HEK293T (cell line): ENCODE data around the gene LDAF1.

ENCODE experiments used
- CTCF ChIA-PET: fragments of 350-600 bp; formaldehyde crosslinking; extraction: SDS; loops from one replicate; lab custom pipeline; 2021; ENCODE audit warnings: antibody characterized with exemption, inconsistent platforms; lab: Yijun Ruan, JAX
- POLR2A ChIA-PET: fragments of 350-600 bp; formaldehyde crosslinking; extraction: SDS; loops from one replicate; lab custom pipeline; 2020; ENCODE audit warnings: antibody characterized with exemption, inconsistent platforms; lab: Yijun Ruan, JAX
- DNase-seq: peaks from one replicate; pipeline ENCODE4 v3.0.0; 2012; ENCODE audit warnings: mixed read lengths; ENCODE audit errors: extremely low spot score
- ARNT ChIP-seq: fragments of 450-650 bp; IDR thresholded peaks from 2 replicates; pipeline ENCODE4 v1.6.1; 2017; ENCODE audit warnings: mild to moderate bottlenecking
- BHLHE40 ChIP-seq: fragments of 450-650 bp; IDR thresholded peaks from 2 replicates; pipeline ENCODE4 v1.6.1; 2016; ENCODE audit warnings: mild to moderate bottlenecking, moderate library complexity, borderline replicate concordance
- CTBP1 ChIP-seq: fragments of 450-650 bp; IDR thresholded peaks from 2 replicates; pipeline ENCODE4 v1.6.1; 2016; ENCODE audit warnings: borderline replicate concordance
- ELF4 ChIP-seq: fragments of 450-650 bp; IDR thresholded peaks from 2 replicates; pipeline ENCODE4 v1.6.1; 2017; ENCODE audit warnings: antibody characterized with exemption
- FOXA1 ChIP-seq: fragments of 450-650 bp; IDR thresholded peaks from 2 replicates; pipeline ENCODE4 v1.6.1; 2016; ENCODE audit warnings: mild to moderate bottlenecking
- FOXK2 ChIP-seq: fragments of 450-650 bp; IDR thresholded peaks from 2 replicates; pipeline ENCODE4 v1.6.1; 2016; ENCODE audit warnings: mild to moderate bottlenecking
- FOXM1 ChIP-seq: fragments of 450-650 bp; IDR thresholded peaks from 2 replicates; pipeline ENCODE4 v1.6.1; 2017; ENCODE audit warnings: mild to moderate bottlenecking, borderline replicate concordance
- HDGF ChIP-seq: fragments of 450-650 bp; IDR thresholded peaks from 2 replicates; pipeline ENCODE4 v1.6.1; 2017; ENCODE audit warnings: antibody characterized with exemption, borderline replicate concordance
- L3MBTL2 ChIP-seq: fragments of 450-650 bp; conservative IDR thresholded peaks from 2 replicates; pipeline ENCODE4 v1.6.1; 2016; ENCODE audit warnings: mild to moderate bottlenecking
- LEF1 ChIP-seq: fragments of 450-650 bp; IDR thresholded peaks from 2 replicates; pipeline ENCODE4 v1.6.1; 2017; ENCODE audit warnings: mild to moderate bottlenecking, borderline replicate concordance
- NFRKB ChIP-seq: fragments of 450-650 bp; IDR thresholded peaks from 2 replicates; pipeline ENCODE4 v1.6.1; 2016; ENCODE audit warnings: mild to moderate bottlenecking, moderate library complexity
- PKNOX1 ChIP-seq: fragments of 450-650 bp; IDR thresholded peaks from 2 replicates; pipeline ENCODE4 v1.6.1; 2016
- SP1 ChIP-seq: fragments of 450-650 bp; IDR thresholded peaks from 2 replicates; pipeline ENCODE4 v1.6.1; 2017
- SUZ12 ChIP-seq: fragments of 450-650 bp; IDR thresholded peaks from 2 replicates; pipeline ENCODE4 v1.6.1; 2016; ENCODE audit warnings: mild to moderate bottlenecking
- TARDBP ChIP-seq: fragments of 450-650 bp; IDR thresholded peaks from 2 replicates; pipeline ENCODE4 v1.6.1; 2016
- ZNF384 ChIP-seq: fragments of 450-650 bp; IDR thresholded peaks from 2 replicates; pipeline ENCODE4 v1.6.1; 2016

LDAF1 gene

GRCh38 chr16:21223787-21224186, 65.3 kb downstream of the LDAF1 start:
- TF ChIP-seq PKNOX1 = no peak
- no peak for TF ChIP-seq L3MBTL2
- TF ChIP-seq NFRKB = no peak
- no peak for TF ChIP-seq HDGF
- no peak for TF ChIP-seq ZNF384
- TF ChIP-seq ARNT = no peak
- CTCF ChIA-PET = no interaction called here
- DNase-seq = no peak
- POLR2A ChIA-PET = no interaction called here

GRCh38 chr16:21224800-21225199, 66.3 kb downstream of the LDAF1 start:
- CTCF ChIA-PET = no interaction called here
- POLR2A ChIA-PET = no interaction called here

GRCh38 chr16:21226749-21227148, 68.3 kb downstream of the LDAF1 start:
- ChIA-PET CTCF (no interaction called here), POLR2A (no interaction called here)
- no peak for TF ChIP-seq HDGF
- TF ChIP-seq ELF4 = no peak
- TF ChIP-seq SP1 = no peak
- TF ChIP-seq SUZ12 = no peak
- TF ChIP-seq BHLHE40 = no peak
- TF ChIP-seq TARDBP = no peak
- no peak for TF ChIP-seq ZNF384
- no peak for TF ChIP-seq PKNOX1
- TF ChIP-seq CTBP1 = no peak
- no peak for TF ChIP-seq FOXA1
- no peak for TF ChIP-seq LEF1
- TF ChIP-seq L3MBTL2 = no peak
- TF ChIP-seq NFRKB = no peak
- TF ChIP-seq FOXK2 = no peak
- no peak for TF ChIP-seq ARNT
- no peak for TF ChIP-seq FOXM1
- no peak for DNase-seq

More at GRCh38 chr16:21224800-21225199, 66.3 kb downstream of the LDAF1 start:
- TF ChIP-seq NFRKB = no peak
- no peak for TF ChIP-seq SUZ12
- no peak for TF ChIP-seq TARDBP
- TF ChIP-seq FOXK2 = no peak
- no peak for TF ChIP-seq SP1
- TF ChIP-seq BHLHE40 = no peak
- TF ChIP-seq LEF1 = no peak
- no peak for TF ChIP-seq FOXM1
- TF ChIP-seq ARNT = no peak
- TF ChIP-seq FOXA1 = no peak
- no peak for TF ChIP-seq ZNF384
- TF ChIP-seq HDGF = no peak
- no peak for TF ChIP-seq PKNOX1
- no peak for TF ChIP-seq ELF4
- no peak for TF ChIP-seq L3MBTL2
- TF ChIP-seq CTBP1 = no peak
- DNase-seq = no peak

- no peak for DNase-seq
- CTCF ChIA-PET = interaction anchor here (0.6 kb wide), 1 partner anchor 415 kb away, joined by 3 read pairs; no protein-coding TSS in a partner anchor
- TF ChIP-seq ARNT (no peak), L3MBTL2 (no peak), SP1 (no peak), LEF1 (no peak), HDGF (no peak), ZNF384 (no peak), ELF4 (no peak), BHLHE40 (no peak), CTBP1 (no peak), FOXA1 (no peak), FOXM1 (no peak), FOXK2 (no peak), SUZ12 (no peak), NFRKB (no peak), TARDBP (no peak), PKNOX1 (no peak)
- POLR2A ChIA-PET = no interaction called here
Measured at GRCh38 chr16:21227866-21228265, 69.4 kb downstream of the LDAF1 start.

- ChIA-PET CTCF (no interaction called here), POLR2A (no interaction called here)
- no peak for DNase-seq
- TF ChIP-seq CTBP1 = no peak
- TF ChIP-seq TARDBP = no peak
- TF ChIP-seq SP1 = no peak
- no peak for TF ChIP-seq ELF4
- no peak for TF ChIP-seq FOXK2
Measured at GRCh38 chr16:21228361-21228872, 69.9 kb downstream of the LDAF1 start.
